ENCODE data around the gene USP2. TPM values are rescaled to one million over a fixed set of nuclear protein-coding genes. Genes with fewer than 3 reads are reported as not detected.

Gene USP2
- total RNA-seq, 1 donor from 2014 or later, result 0.24 TPM

- peaks cover 32% of the 10 kb centered on the region for H3K27me3 Mint-ChIP-seq
- no peak for DNase-seq
- peaks cover 15% of the 10 kb centered on the region for H3K4me1 Mint-ChIP-seq
- no peaks in the 10 kb centered on the region for H3K9me3 Mint-ChIP-seq
- intact Hi-C loops (cut with micrococcal nuclease), result no loop called here
- H3K4me3 Mint-ChIP-seq, result no peak overlapping the region
- ChIA-PET POLR2A (no interaction called here), CTCF (no interaction called here)
- TF ChIP-seq CTCF (IDR thresholded peaks at IDR 0.05), result no peak
- no peaks in the 10 kb centered on the region for H3K36me3 Mint-ChIP-seq (ENCODE audit: low read depth)
- H3K27ac Mint-ChIP-seq, result no peak overlapping the region
- no peak for ATAC-seq (ENCODE audit: low read depth)
Measured at GRCh38 chr11:119359365-119360214, 21.9 kb downstream of the USP2 start.

- DNase-seq (no peak), ATAC-seq (ENCODE audit: low read depth) (no peak)
- Mint-ChIP-seq H3K27ac (no peak overlapping the region), H3K4me1 (peaks cover 9% of the 10 kb centered on the region), H3K27me3 (peaks cover 39% of the 10 kb centered on the region), H3K36me3 (ENCODE audit: low read depth) (no peaks in the 10 kb centered on the region), H3K9me3 (no peaks in the 10 kb centered on the region), H3K4me3 (peak overlapping the region; percentile 54)
- POLR2A ChIA-PET, result interaction anchor here (1.2 kb wide), 1 partner anchor 23 kb away, joined by 3 read pairs; the partner anchor contains the start of gene RNF26
- CTCF ChIA-PET, result interaction anchor here (0.7 to 3.7 kb wide), 14 partner anchors 9 to 880 kb away, joined by 3 to 50 read pairs (median 4); partner anchors contain the start of genes C1QTNF5 and USP2
- TF ChIP-seq CTCF (IDR thresholded peaks at IDR 0.05), result no peak
- intact Hi-C loops (cut with micrococcal nuclease), result no loop called here
Measured at GRCh38 chr11:119357074-119357473, 24.4 kb downstream of the USP2 start.

- ATAC-seq (ENCODE audit: low read depth) (peak; percentile 90), DNase-seq (peak; percentile 65)
- peak overlapping the region; percentile 89 for H3K4me3 Mint-ChIP-seq
- H3K9me3 Mint-ChIP-seq, result no peaks in the 10 kb centered on the region
- ChIA-PET CTCF (interaction anchor here (0.7 to 3.7 kb wide), 20 partner anchors 9 to 880 kb away, joined by 3 to 50 read pairs (median 4); partner anchors contain the start of genes C1QTNF5 and USP2), POLR2A (interaction anchor here (0.6 to 1.2 kb wide), 4 partner anchors 22 to 430 kb away, joined by 3 to 4 read pairs (median 3); partner anchors contain the start of gene RNF26)
- TF ChIP-seq CTCF (IDR thresholded peaks at IDR 0.05), result peak; percentile 75
- peaks cover 9% of the 10 kb centered on the region for H3K4me1 Mint-ChIP-seq
- peaks cover 43% of the 10 kb centered on the region for H3K27me3 Mint-ChIP-seq
- H3K27ac Mint-ChIP-seq, result peak overlapping the region; percentile 37
- H3K36me3 Mint-ChIP-seq (ENCODE audit: low read depth), result no peaks in the 10 kb centered on the region
- intact Hi-C loops (cut with micrococcal nuclease), result loop anchor here (1.0 kb wide), 5 partner anchors 16 to 178 kb away; partner anchors contain the start of genes C1QTNF5 and USP2
Measured at GRCh38 chr11:119356349-119357031, 25.0 kb downstream of the USP2 start.

- TF ChIP-seq CTCF (IDR thresholded peaks at IDR 0.05), result no peak
- Mint-ChIP-seq H3K36me3 (ENCODE audit: low read depth) (no peaks in the 10 kb centered on the region), H3K4me3 (peak overlapping the region; percentile 35), H3K9me3 (no peaks in the 10 kb centered on the region), H3K27ac (no peak overlapping the region), H3K27me3 (peaks cover 44% of the 10 kb centered on the region), H3K4me1 (peaks cover 9% of the 10 kb centered on the region)
- ChIA-PET POLR2A (no interaction called here), CTCF (interaction anchor here (1.0 to 3.7 kb wide), 8 partner anchors 10 to 753 kb away, joined by 3 to 50 read pairs (median 9); partner anchors contain the start of gene USP2)
- intact Hi-C loops (cut with micrococcal nuclease), result no loop called here
- DNase-seq, result no peak
- ATAC-seq (ENCODE audit: low read depth), result no peak
Measured at GRCh38 chr11:119355091-119355843, 26.2 kb downstream of the USP2 start.

All from activated B cell treated with CpG ODN at 0.5 μM for 24 hours (primary cell).